GM23248 (cell line): ENCODE measurements around the gene TFCP2L1.

Experiments
- EZH2 ChIP-seq: fragments of 200-600 bp; sonication (generic); IDR thresholded peaks from 2 replicates; pipeline ENCODE4 v1.6.1; 2018; ENCODE audit warnings: antibody characterized with exemption, mild to moderate bottlenecking; ENCODE audit not compliant: insufficient read depth, poor library complexity, severe bottlenecking
- EZH2phosphoT487 ChIP-seq: fragments of 200-600 bp; sonication (generic); IDR thresholded peaks from 2 replicates; pipeline ENCODE4 v1.6.1; 2018; ENCODE audit warnings: antibody characterized with exemption, moderate library complexity, mild to moderate bottlenecking, low read depth; ENCODE audit not compliant: insufficient read depth

- no peak for TF ChIP-seq EZH2phosphoT487
- no peak for TF ChIP-seq EZH2
These were observed 87.5 kb downstream of the TFCP2L1 start for GRCh38 chr2:121197369-121198091.
